GM12878 (cell line): ENCODE measurements around the gene RASL12. TPM values are rescaled to one million over a fixed set of nuclear protein-coding genes. Genes with fewer than 3 reads are reported as not detected.

Experiments used
- ATAC-seq: fragments of 200-7000 bp; cut with Tn5 transposase; 3 replicates; pipeline ENCODE4 v1.9.1; 2020; ENCODE audit warnings: mild to moderate bottlenecking, moderate library complexity
- BruUV-seq: library from RNA; stranded (reverse); fragments of 400-500 nt; replicated peaks from 2 replicates; lab custom pipeline; 2021; lab: Mats Ljungman, UMichigan
- CTCF ChIA-PET: fragments of 300-600 bp; sonication (Branson Sonifier 250); formaldehyde crosslinking; extraction: SDS; loops from one replicate; lab custom pipeline; 2021; ENCODE audit warnings: inconsistent platforms; lab: Yijun Ruan, JAX
- POLR2A ChIA-PET: fragments of 350-600 bp; formaldehyde crosslinking; extraction: SDS; loops from one replicate; lab custom pipeline; 2021; ENCODE audit warnings: inconsistent platforms; lab: Charles Lee
- RAD21 ChIA-PET: fragments of 300-600 bp; sonication (Branson Sonifier 250); formaldehyde crosslinking; loops from one replicate; lab custom pipeline; 2023; ENCODE audit warnings: antibody characterized with exemption; ENCODE audit not compliant: unreplicated experiment; lab: Charles Lee
- SMC1A ChIA-PET: fragments of 300-600 bp; sonication (Branson Sonifier 250); formaldehyde crosslinking; loops from one replicate; lab custom pipeline; 2023; ENCODE audit not compliant: unreplicated experiment, uncharacterized antibody; lab: Charles Lee
- DNase-seq: peaks from one replicate; pipeline ENCODE4 v3.0.0-alpha.2; 2011; ENCODE audit warnings: low read depth, low spot score
- FAIRE-seq: peaks from 3 replicates; lab custom pipeline; 2011; peaks lifted over from hg19 to GRCh38; lab: Jason Lieb, UNC
- H2AFZ ChIP-seq: 2 replicates; pipeline ENCODE4 v1.6.0; 2011; ENCODE audit warnings: low read depth, low read length, control low read depth; ENCODE audit not compliant: control insufficient read depth
- H3K27ac ChIP-seq: 2 replicates; pipeline ENCODE4 v1.5.1; 2011; ENCODE audit warnings: control low read depth; ENCODE audit not compliant: control insufficient read depth, insufficient read depth
- H3K27me3 ChIP-seq, 2 experiments: replicated peaks in 1 of 2; 2 replicates each; pipeline versions ENCODE4 v1.6.0 to v1.6.1; 2011; ENCODE audit warnings: low read length in 1 of 2; ENCODE audit not compliant: control insufficient read depth in 2 of 2, insufficient read depth in 2 of 2
- H3K36me3 ChIP-seq, 2 experiments: 2 replicates each; pipeline ENCODE4 v1.5.1; 2011; ENCODE audit warnings: low read length in 1 of 2; ENCODE audit not compliant: control insufficient read depth in 2 of 2, insufficient read depth in 2 of 2
- H3K4me1 ChIP-seq: 2 replicates; pipeline ENCODE4 v1.6.1; 2011; ENCODE audit warnings: mild to moderate bottlenecking, low read length, moderate library complexity, mixed read lengths; ENCODE audit not compliant: control insufficient read depth, insufficient read depth
- H3K4me2 ChIP-seq: 2 replicates; pipeline ENCODE4 v1.6.0; 2011; ENCODE audit warnings: control low read depth; ENCODE audit not compliant: control insufficient read depth, insufficient read depth
- H3K4me3 ChIP-seq: fragments of 200-600 bp; sonication (generic); 2 replicates; pipeline ENCODE4 v1.5.1; 2016
- H3K79me2 ChIP-seq: 2 replicates; pipeline ENCODE4 v1.6.0; 2011; ENCODE audit warnings: low read length; ENCODE audit not compliant: control insufficient read depth, insufficient read depth
- H3K9ac ChIP-seq: 2 replicates; pipeline ENCODE4 v1.8.0; 2011; ENCODE audit warnings: low read length, control low read depth, mixed read lengths; ENCODE audit not compliant: control insufficient read depth, insufficient read depth
- H3K9me3 ChIP-seq: replicated peaks from 3 replicates; pipeline ENCODE4 v1.5.1; 2011; ENCODE audit warnings: mild to moderate bottlenecking, low read length; ENCODE audit not compliant: control insufficient read depth, insufficient read depth
- H4K20me1 ChIP-seq: 2 replicates; pipeline ENCODE4 v1.6.0; 2011; ENCODE audit not compliant: control insufficient read depth, insufficient read depth
- FOXM1 ChIP-seq: IDR thresholded peaks from 2 replicates; pipeline ENCODE4 v1.6.1; 2012; ENCODE audit warnings: low read depth, mild to moderate bottlenecking, inconsistent platforms, low read length, moderate library complexity
- IRF5 ChIP-seq: fragments of 450-650 bp; IDR thresholded peaks from 2 replicates; pipeline ENCODE4 v1.6.1; 2017; ENCODE audit warnings: borderline replicate concordance
- JUND ChIP-seq: IDR thresholded peaks from 2 replicates; pipeline ENCODE4 v1.6.1; 2012; ENCODE audit warnings: low read depth, mild to moderate bottlenecking, low read length, improper control_type of control experiment, moderate library complexity
- KAT2A ChIP-seq: conservative IDR thresholded peaks from 2 replicates; pipeline ENCODE4 v1.6.1; 2011; ENCODE audit warnings: low read depth, low read length; ENCODE audit not compliant: control insufficient read depth
- NBN ChIP-seq: fragments of 450-650 bp; IDR thresholded peaks from 2 replicates; pipeline ENCODE4 v1.6.1; 2016
- NR2F1 ChIP-seq: fragments of 450-650 bp; conservative IDR thresholded peaks from 2 replicates; pipeline ENCODE4 v1.6.1; 2017; ENCODE audit warnings: mild to moderate bottlenecking
- NRF1 ChIP-seq: conservative IDR thresholded peaks from 2 replicates; pipeline ENCODE4 v1.6.1; 2011; ENCODE audit warnings: mild to moderate bottlenecking, low read depth, low read length, improper control_type of control experiment
- POU2F2 ChIP-seq: IDR thresholded peaks from 3 replicates; pipeline ENCODE4 v1.6.1; 2011; ENCODE audit warnings: low read depth, mild to moderate bottlenecking, low read length, borderline replicate concordance
- RCOR1 ChIP-seq: conservative IDR thresholded peaks from 2 replicates; pipeline ENCODE4 v1.6.1; 2012; ENCODE audit warnings: low read depth, low read length, improper control_type of control experiment
- RFX5 ChIP-seq: IDR thresholded peaks from 2 replicates; pipeline ENCODE4 v1.6.1; 2011; ENCODE audit warnings: low read depth, low read length, improper control_type of control experiment
- SREBF1 ChIP-seq: IDR thresholded peaks from 2 replicates; pipeline ENCODE4 v1.6.1; 2012; ENCODE audit warnings: mild to moderate bottlenecking, low read length
- SRF ChIP-seq, 2 experiments: IDR thresholded peaks; 2 replicates each; pipeline ENCODE4 v1.6.1; 2011; ENCODE audit warnings: low read depth in 2 of 2, low read length in 2 of 2, mild to moderate bottlenecking in 1 of 2, moderate library complexity in 1 of 2
- TCF3 ChIP-seq: IDR thresholded peaks from 2 replicates; pipeline ENCODE4 v1.6.1; 2012; ENCODE audit warnings: low read depth, mild to moderate bottlenecking, low read length, borderline replicate concordance; ENCODE audit not compliant: insufficient read depth
- in situ Hi-C: fragments of 300-500 bp; cut with MboI; formaldehyde crosslinking; loops from 9 replicates; pipeline ENCODE4 v1.14.3; 2018; ENCODE audit warnings: mixed read lengths
- intact Hi-C: fragments of 100-400 bp; cut with micrococcal nuclease; formaldehyde crosslinking; loops from one replicate; pipeline ENCODE4 v1.14.2; 2022; ENCODE audit not compliant: unreplicated experiment
- polyA plus RNA-seq, 11 experiments: library from polyadenylated mRNA; depleted of rRNA in 4 of 11; unstranded in 6 of 11; stranded (reverse) in 5 of 11; fragments of >200 nt; fragmentation: Nextera tagmentation in 4 of 11; fragmentation: Illumina TruSeq in 1 of 11; extraction: Ambion mirVana in 4 of 11; extraction: Trizol in 1 of 11; gene quantifications; 1 replicate in 1 of 11; 2 replicates in 10 of 11; pipeline versions ENCODE4 v1.2.1 to v1.2.3, GENCODE V29; 2011 to 2016; ENCODE audit warnings: inconsistent platforms in 2 of 11, missing spikeins in 2 of 11, low read depth in 1 of 11
- total RNA-seq, 4 experiments: library from RNA; depleted of rRNA in 3 of 4; stranded (reverse); fragments of >200 nt in 3 of 4; fragmentation: Illumina TruSeq in 1 of 4; extraction: Trizol in 1 of 4; gene quantifications; 2 replicates each; pipeline versions ENCODE4 v1.2.1 to v1.2.3, GENCODE V29; 2013 to 2021

RASL12 gene
- total and polyA plus RNA-seq, 10 of the 15 experiments (the other 5 are each of a cell fraction or from before 2014, with no cell fraction given) = 0.06 to 0.10 TPM; not detected in 8

GRCh38 chr15:65026756-65027155, 41.0 kb downstream of the RASL12 start (continued):
- TF ChIP-seq SRF (IDR thresholded peaks at IDR 0.05; ENCODE audit: low read depth in 2 of 2, low read length in 2 of 2) = no peak
- no peak for TF ChIP-seq POU2F2
- no peak for TF ChIP-seq JUND
- no peak for TF ChIP-seq SREBF1
- TF ChIP-seq NR2F1 = no peak

DNA sequence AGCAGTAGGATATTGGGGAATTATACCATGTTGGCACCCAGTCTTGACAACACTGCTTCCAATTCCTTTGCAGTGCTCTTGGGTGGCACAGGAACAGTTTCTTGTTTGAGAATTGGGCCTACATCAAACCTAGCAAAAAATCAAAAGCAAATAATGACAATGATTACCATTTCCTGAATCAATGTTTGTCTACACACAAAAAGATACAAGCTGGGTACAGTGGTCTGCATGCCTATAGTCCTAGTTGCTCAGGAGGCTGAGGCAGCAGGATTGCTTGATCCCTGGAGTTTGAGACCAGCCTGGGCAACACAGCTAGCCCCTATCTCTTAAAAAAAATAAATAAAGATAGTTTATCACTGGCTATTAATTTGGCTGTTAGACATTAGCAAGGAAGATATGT, 46.3 kb downstream of the RASL12 start:
- Histone ChIP-seq H3K79me2 (no peaks in the 10 kb centered on the region), H3K4me2 (no peak overlapping the region), H3K4me1 (no peaks in the 10 kb centered on the region), H2AFZ (no peak overlapping the region), H3K9ac (no peak overlapping the region), H3K9me3 (no peaks in the 10 kb centered on the region), H4K20me1 (no peaks in the 10 kb centered on the region), H3K4me3 (no peak overlapping the region), H3K27me3 (no peaks in the 10 kb centered on the region), H3K36me3 (peaks cover 0 to 13% of the 10 kb centered on the region in 2 experiments; a peak in 1 of 4 replicates), H3K27ac (no peak overlapping the region)
- in situ Hi-C loops = no loop called here
- FAIRE-seq (no peak), ATAC-seq (no peak), DNase-seq (no peak)
- SMC1A ChIA-PET = no interaction called here
- POLR2A ChIA-PET = no interaction called here
- TF ChIP-seq RFX5 (no peak), TCF3 (no peak), IRF5 (no peak), FOXM1 (no peak), KAT2A (no peak), NBN (no peak), NRF1 (no peak), RCOR1 (no peak)
- no TSS peak for BruUV-seq
- intact Hi-C loops = no loop called here
- CTCF ChIA-PET = interaction anchor here (1.2 kb wide), 1 partner anchor 128 kb away, joined by 5 read pairs; no protein-coding TSS in a partner anchor
- RAD21 ChIA-PET = no interaction called here
